GM18861 (cell line): ENCODE results near the gene VAV3.
"Not testable (repeated sequence)": the region's sequence is repeated elsewhere in the genome, so short reads cannot be mapped to it uniquely, and the experiment has no call there.

Source experiments
- ATAC-seq: cut with Tn5 transposase; IDR thresholded peaks from one replicate; pipeline ENCODE4 v1.9.1; 2021; ENCODE audit not compliant: unreplicated experiment

The VAV3 gene

GRCh38 chr1:107894605-107895004 is 70.4 kb downstream of the VAV3 start:
- no peak for ATAC-seq

GRCh38 chr1:107893350-107893749 is 71.6 kb downstream of the VAV3 start:
- not testable (repeated sequence) for ATAC-seq

- no peak for ATAC-seq
Measured at GRCh38 chr1:107889524-107889923, 75.5 kb downstream of the VAV3 start.

GRCh38 chr1:107883562-107883961 is 81.4 kb downstream of the VAV3 start:
- no peak for ATAC-seq

- no peak for ATAC-seq
Measured at GRCh38 chr1:107879927-107880326, 85.1 kb downstream of the VAV3 start.

GRCh38 chr1:107879346-107879745 is 85.6 kb downstream of the VAV3 start:
- ATAC-seq: no peak

- ATAC-seq: no peak
Measured at GRCh38 chr1:107877745-107878144, 87.2 kb downstream of the VAV3 start.

GRCh38 chr1:107877092-107877491 is 87.9 kb downstream of the VAV3 start:
- no peak for ATAC-seq

- ATAC-seq: no peak
Measured at GRCh38 chr1:107875689-107876088, 89.3 kb downstream of the VAV3 start.

GRCh38 chr1:107874221-107874620 is 90.8 kb downstream of the VAV3 start:
- no peak for ATAC-seq

- ATAC-seq: no peak
Measured at GRCh38 chr1:107871687-107872395, 93.1 kb downstream of the VAV3 start.

GRCh38 chr1:107871259-107871658 is 93.7 kb downstream of the VAV3 start:
- ATAC-seq: no peak

GRCh38 chr1:107870696-107871095 is 94.3 kb downstream of the VAV3 start:
- ATAC-seq: no peak

GRCh38 chr1:107867897-107868296 is 97.1 kb downstream of the VAV3 start:
- no peak for ATAC-seq

GRCh38 chr1:107867422-107867821 is 97.6 kb downstream of the VAV3 start:
- no peak for ATAC-seq

GRCh38 chr1:107866870-107867269 is 98.1 kb downstream of the VAV3 start:
- ATAC-seq: no peak

- no peak for ATAC-seq
Measured at GRCh38 chr1:107865627-107866026, 99.4 kb downstream of the VAV3 start.

- ATAC-seq: no peak
Measured at GRCh38 chr1:107863342-107863741, 101.6 kb downstream of the VAV3 start.

GRCh38 chr1:107862064-107862463 is 102.9 kb downstream of the VAV3 start:
- no peak for ATAC-seq

GRCh38 chr1:107858323-107858722 is 106.7 kb downstream of the VAV3 start:
- ATAC-seq: no peak

- no peak for ATAC-seq
Measured at GRCh38 chr1:107851418-107851817, 113.6 kb downstream of the VAV3 start.

GRCh38 chr1:107844541-107845194 is 120.3 kb downstream of the VAV3 start:
- not testable (repeated sequence) for ATAC-seq

GRCh38 chr1:107843989-107844388 is 121.0 kb downstream of the VAV3 start:
- ATAC-seq: no peak
